Nephron (organoid): ENCODE results near the gene SELENOS.

Source experiments
- H3K27ac Mint-ChIP-seq, 3 experiments: 2 replicates each; pipeline ENCODE4 v1.8.0; 2020; ENCODE audit warnings: mixed read lengths in 3 of 3, mild to moderate bottlenecking in 2 of 3, moderate library complexity in 1 of 3
- H3K27me3 Mint-ChIP-seq: 2 replicates; pipeline ENCODE4 v1.8.0; 2021; ENCODE audit warnings: low read depth, mild to moderate bottlenecking, moderate library complexity, mixed read lengths
- H3K36me3 Mint-ChIP-seq: 2 replicates; pipeline ENCODE4 v1.8.0; 2020; ENCODE audit warnings: low read depth, mixed read lengths
- H3K4me1 Mint-ChIP-seq: 2 replicates; pipeline ENCODE4 v1.8.0; 2020; ENCODE audit warnings: mixed read lengths
- H3K4me3 Mint-ChIP-seq, 3 experiments: 2 replicates each; pipeline ENCODE4 v1.8.0; 2020; ENCODE audit warnings: mild to moderate bottlenecking in 3 of 3, mixed read lengths in 3 of 3, moderate library complexity in 2 of 3
- H3K9me3 Mint-ChIP-seq: 2 replicates; pipeline ENCODE4 v1.8.0; 2020; ENCODE audit warnings: mixed read lengths
- CTCF ChIP-seq, 3 experiments: fragments of 200-600 bp; sonication (generic); IDR thresholded peaks; one replicate each; pipeline ENCODE4 v1.5.0; 2021; ENCODE audit warnings: antibody characterized with exemption in 3 of 3; ENCODE audit not compliant: unreplicated experiment in 3 of 3

Gene SELENOS

DNA sequence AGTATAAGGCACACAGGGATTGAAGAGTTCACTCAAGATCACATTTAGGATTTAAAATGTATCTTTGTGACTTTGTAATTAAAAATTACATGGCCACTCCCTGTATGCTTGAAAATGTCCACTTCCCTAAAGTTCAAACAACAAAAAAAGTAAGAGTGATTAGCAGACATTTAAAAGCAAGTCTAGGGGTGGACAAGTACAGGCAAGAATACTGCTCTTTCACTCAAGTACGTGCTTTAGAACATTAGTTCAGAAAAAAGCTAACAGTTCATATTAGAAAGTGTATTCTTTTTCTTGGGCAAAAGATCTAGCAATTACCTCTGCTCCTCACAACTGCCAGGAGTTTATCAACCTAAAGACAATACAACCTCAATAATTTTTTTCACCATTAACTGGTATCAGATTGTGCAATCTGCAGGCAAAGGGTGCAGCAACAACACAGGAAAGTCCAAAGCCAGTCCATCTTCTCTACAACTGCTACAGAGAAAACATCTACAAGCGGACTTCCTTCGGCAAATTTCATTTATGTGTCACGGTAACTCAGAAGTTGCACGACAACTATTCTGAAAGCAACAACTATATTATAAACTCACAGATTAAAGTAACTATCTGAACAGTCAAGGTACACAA is 43.5 kb downstream of the SELENOS start:
- Mint-ChIP-seq H3K36me3 (peaks cover 83% of the 10 kb centered on the region), H3K27me3 (no peaks in the 10 kb centered on the region)

DNA sequence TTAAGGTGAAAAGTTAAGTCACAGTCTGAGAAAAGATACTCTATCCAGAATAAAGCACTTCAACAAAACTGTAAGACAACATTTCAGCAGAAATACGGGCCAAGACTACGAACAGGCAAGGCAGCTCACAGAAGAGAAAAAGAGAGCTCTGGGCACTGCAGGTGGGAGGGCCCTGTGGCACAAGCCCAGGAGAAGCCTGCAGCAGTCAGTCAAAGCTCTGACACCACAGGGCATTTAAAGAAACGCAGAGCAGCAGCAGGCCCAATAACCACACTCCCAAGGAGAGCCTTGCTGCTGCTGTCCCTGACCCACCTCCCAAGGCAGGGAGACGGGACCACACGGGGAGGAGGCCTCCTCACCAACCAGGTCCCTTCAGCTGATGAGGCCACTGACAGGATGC is 44.6 kb downstream of the SELENOS start:
- peaks cover 28% of the 10 kb centered on the region for H3K4me1 Mint-ChIP-seq
- no peaks in the 10 kb centered on the region for H3K27me3 Mint-ChIP-seq
- H3K36me3 Mint-ChIP-seq, result peaks cover 86% of the 10 kb centered on the region
- no peak for TF ChIP-seq CTCF (IDR thresholded peaks at IDR 0.05; ENCODE audit: unreplicated experiment in 3 of 3)
- no peak overlapping the region for H3K4me3 Mint-ChIP-seq
- peaks cover 12% of the 10 kb centered on the region for H3K9me3 Mint-ChIP-seq
- H3K27ac Mint-ChIP-seq, result peak overlapping the region in 2 of 3 experiments; percentile 33 to 51

More for the DNA sequence above, 43.5 kb downstream of the SELENOS start:
- peak overlapping the region in 2 of 3 experiments; percentile 22 to 24 for H3K27ac Mint-ChIP-seq
- no peak for TF ChIP-seq CTCF (IDR thresholded peaks at IDR 0.05; ENCODE audit: unreplicated experiment in 3 of 3)
- peaks cover 34% of the 10 kb centered on the region for H3K4me1 Mint-ChIP-seq
- H3K9me3 Mint-ChIP-seq, result peaks cover 2% of the 10 kb centered on the region
- no peak overlapping the region for H3K4me3 Mint-ChIP-seq

- peaks cover 88% of the 10 kb centered on the region for H3K36me3 Mint-ChIP-seq
- peaks cover 32% of the 10 kb centered on the region for H3K4me1 Mint-ChIP-seq
- H3K4me3 Mint-ChIP-seq, result no peak overlapping the region
- H3K27me3 Mint-ChIP-seq, result no peaks in the 10 kb centered on the region
- peaks cover 12% of the 10 kb centered on the region for H3K9me3 Mint-ChIP-seq
- no peak overlapping the region for H3K27ac Mint-ChIP-seq
- TF ChIP-seq CTCF (IDR thresholded peaks at IDR 0.05; ENCODE audit: unreplicated experiment in 3 of 3), result no peak
These were observed 49.0 kb downstream of the SELENOS start for GRCh38 chr15:101228313-101228712.

DNA sequence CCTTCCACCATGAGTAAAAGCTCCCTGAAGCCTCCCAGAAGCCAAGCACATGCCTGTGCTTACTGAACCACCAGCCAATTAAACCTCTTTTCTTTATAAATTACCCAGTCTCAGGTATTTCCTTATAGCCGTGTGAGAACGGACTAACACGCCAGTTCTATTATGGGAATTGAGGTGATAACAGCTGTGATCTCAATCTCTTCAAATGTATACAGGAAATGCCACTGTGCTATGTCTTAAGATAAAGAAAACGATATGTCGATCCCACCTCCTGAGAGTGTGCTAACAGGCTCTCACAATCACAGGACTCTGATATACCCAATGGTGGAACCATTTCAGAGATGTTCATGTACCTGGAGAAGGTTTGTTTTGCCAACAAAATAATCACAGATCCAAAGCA is 51.6 kb downstream of the SELENOS start:
- Mint-ChIP-seq H3K9me3 (peaks cover 12% of the 10 kb centered on the region), H3K4me1 (peaks cover 36% of the 10 kb centered on the region), H3K4me3 (no peak overlapping the region), H3K27ac (no peak overlapping the region), H3K36me3 (peaks cover 67% of the 10 kb centered on the region), H3K27me3 (no peaks in the 10 kb centered on the region)
- no peak for TF ChIP-seq CTCF (IDR thresholded peaks at IDR 0.05; ENCODE audit: unreplicated experiment in 3 of 3)
